ENCODE measurements around the gene KIF21B.

The KIF21B gene

DNA sequence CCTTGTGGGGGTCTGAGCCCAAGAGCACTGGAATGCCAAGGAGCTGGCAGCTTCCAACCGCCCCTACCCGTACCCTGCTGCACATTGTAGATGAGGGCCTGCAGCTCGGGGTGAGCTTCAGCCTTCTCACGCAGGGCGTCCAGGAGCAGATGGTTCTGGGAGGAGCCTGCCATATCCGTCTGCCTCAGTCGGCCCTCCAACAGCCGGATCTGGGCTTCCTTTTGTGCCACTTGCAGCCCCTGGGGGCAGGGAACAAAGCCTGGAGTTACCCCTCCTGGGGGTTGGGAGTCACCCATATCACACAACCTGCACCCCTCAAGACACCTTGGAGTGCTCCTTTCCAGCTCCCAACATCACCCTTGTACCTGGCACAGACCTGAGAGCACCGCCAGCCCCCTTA is 34.8 kb downstream of the KIF21B start:
- Mint-ChIP-seq H3K36me3 (ENCODE audit: low read depth) (peaks cover 16% of the 10 kb centered on the region), H3K9me3 (no peaks in the 10 kb centered on the region), H3K27me3 (ENCODE audit: low read depth, poor library complexity) (no peaks in the 10 kb centered on the region), H3K4me1 (peaks cover 23% of the 10 kb centered on the region), H3K27ac (peak overlapping the region; percentile 59), H3K4me3 (no peak overlapping the region)
- DNase-seq: no peak
- TF ChIP-seq, protein P1, sequence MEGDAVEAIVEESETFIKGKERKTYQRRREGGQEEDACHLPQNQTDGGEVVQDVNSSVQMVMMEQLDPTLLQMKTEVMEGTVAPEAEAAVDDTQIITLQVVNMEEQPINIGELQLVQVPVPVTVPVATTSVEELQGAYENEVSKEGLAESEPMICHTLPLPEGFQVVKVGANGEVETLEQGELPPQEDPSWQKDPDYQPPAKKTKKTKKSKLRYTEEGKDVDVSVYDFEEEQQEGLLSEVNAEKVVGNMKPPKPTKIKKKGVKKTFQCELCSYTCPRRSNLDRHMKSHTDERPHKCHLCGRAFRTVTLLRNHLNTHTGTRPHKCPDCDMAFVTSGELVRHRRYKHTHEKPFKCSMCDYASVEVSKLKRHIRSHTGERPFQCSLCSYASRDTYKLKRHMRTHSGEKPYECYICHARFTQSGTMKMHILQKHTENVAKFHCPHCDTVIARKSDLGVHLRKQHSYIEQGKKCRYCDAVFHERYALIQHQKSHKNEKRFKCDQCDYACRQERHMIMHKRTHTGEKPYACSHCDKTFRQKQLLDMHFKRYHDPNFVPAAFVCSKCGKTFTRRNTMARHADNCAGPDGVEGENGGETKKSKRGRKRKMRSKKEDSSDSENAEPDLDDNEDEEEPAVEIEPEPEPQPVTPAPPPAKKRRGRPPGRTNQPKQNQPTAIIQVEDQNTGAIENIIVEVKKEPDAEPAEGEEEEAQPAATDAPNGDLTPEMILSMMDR (IDR thresholded peaks at IDR 0.05): no peak

- Mint-ChIP-seq H3K9me3 (peaks cover 2% of the 10 kb centered on the region), H3K36me3 (ENCODE audit: low read depth) (peaks cover 20% of the 10 kb centered on the region), H3K4me3 (no peak overlapping the region), H3K27ac (no peak overlapping the region), H3K27me3 (ENCODE audit: low read depth, poor library complexity) (no peaks in the 10 kb centered on the region), H3K4me1 (peaks cover 20% of the 10 kb centered on the region)
- TF ChIP-seq, protein P1 (IDR thresholded peaks at IDR 0.05): no peak
- no peak for DNase-seq
Observed at GRCh38 chr1:200985481-200985880, 38.0 kb downstream of the KIF21B start.

DNA sequence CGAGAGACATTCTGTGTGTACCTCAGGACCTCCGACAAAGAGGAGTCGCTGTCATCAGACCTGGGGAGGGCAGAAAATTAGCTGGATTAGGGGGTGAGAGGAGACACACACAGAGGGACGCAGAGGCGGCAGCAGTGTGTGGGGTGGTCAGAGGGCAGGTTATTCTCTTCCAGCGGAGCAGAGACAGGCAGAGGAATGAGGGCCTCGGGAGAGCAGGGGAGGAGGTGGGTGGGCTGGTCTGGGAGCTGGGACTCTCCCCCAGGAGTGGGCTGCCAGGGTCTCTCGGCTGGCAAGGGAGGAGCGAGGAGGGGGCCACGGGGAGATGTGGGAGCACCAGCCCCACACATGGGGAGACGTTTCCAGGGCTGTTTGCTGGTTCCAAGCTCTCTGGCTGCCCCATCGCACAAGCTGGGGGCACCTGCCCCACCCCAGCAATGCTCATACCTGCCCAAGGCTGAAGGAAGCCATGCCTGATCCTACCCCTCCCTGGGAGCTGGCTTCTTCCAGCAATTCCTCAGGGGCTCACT is 40.4 kb downstream of the KIF21B start:
- no peaks in the 10 kb centered on the region for H3K27me3 Mint-ChIP-seq (ENCODE audit: low read depth, poor library complexity)
- peaks cover 11% of the 10 kb centered on the region for H3K9me3 Mint-ChIP-seq
- no peak for DNase-seq
- H3K4me1 Mint-ChIP-seq: peaks cover 14% of the 10 kb centered on the region
- no peak overlapping the region for H3K27ac Mint-ChIP-seq
- TF ChIP-seq, protein P1 (IDR thresholded peaks at IDR 0.05): no peak
- no peak overlapping the region for H3K4me3 Mint-ChIP-seq
- peaks cover 32% of the 10 kb centered on the region for H3K36me3 Mint-ChIP-seq (ENCODE audit: low read depth)

DNA sequence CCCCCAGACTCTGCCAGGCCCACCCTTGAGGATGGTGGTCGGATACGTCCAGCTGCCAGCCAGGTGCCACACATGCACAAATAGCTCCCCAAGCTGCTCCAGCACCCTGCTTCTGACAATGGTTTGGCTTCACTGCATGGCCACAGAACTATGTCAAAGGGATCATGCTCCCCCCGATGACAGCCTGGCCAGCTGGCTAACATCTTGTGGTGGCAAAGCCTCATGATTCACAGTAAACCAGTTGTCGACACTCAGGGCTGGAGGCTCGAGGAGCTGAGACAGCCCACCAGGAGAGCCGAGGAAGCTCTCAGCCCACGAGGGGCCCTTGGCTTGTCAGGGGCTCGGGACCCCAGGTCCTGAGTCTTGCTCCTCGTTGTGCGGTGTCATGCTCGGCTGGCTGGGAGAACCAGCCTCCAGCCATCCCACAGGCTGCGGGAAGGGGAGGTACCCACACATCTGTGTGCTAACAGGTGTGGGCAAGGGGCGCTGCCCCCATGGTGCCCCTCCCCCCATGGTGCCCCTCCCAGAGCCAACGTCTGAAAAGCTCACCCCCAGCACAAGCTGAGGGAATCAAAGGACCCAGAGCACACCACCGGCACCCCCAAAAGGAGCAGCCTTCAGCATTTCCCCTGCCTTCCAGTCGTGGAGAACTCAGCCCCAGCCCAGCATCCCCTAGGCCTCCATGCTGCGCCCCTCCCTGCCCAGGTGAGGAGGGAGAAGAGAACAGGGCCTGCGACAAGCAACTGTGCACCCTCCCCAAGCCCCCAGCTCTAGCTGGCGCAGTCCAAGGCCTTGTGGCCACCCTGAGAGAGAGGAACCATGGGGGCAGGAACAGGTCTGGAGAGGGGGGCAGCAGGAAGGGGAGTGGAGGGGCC is 41.2 kb downstream of the KIF21B start:
- no peak for DNase-seq
- peaks cover 27% of the 10 kb centered on the region for H3K36me3 Mint-ChIP-seq (ENCODE audit: low read depth)
- H3K9me3 Mint-ChIP-seq: peaks cover 11% of the 10 kb centered on the region
- no peak overlapping the region for H3K4me3 Mint-ChIP-seq
- peaks cover 14% of the 10 kb centered on the region for H3K4me1 Mint-ChIP-seq
- TF ChIP-seq, protein P1 (IDR thresholded peaks at IDR 0.05): no peak
- H3K27ac Mint-ChIP-seq: no peak overlapping the region
- H3K27me3 Mint-ChIP-seq (ENCODE audit: low read depth, poor library complexity): no peaks in the 10 kb centered on the region

- no peak for DNase-seq
- Mint-ChIP-seq H3K4me1 (peaks cover 14% of the 10 kb centered on the region), H3K9me3 (peaks cover 11% of the 10 kb centered on the region), H3K4me3 (no peak overlapping the region), H3K27me3 (ENCODE audit: low read depth, poor library complexity) (no peaks in the 10 kb centered on the region), H3K36me3 (ENCODE audit: low read depth) (peaks cover 34% of the 10 kb centered on the region), H3K27ac (no peak overlapping the region)
- TF ChIP-seq, protein P1 (IDR thresholded peaks at IDR 0.05): no peak
Observed at GRCh38 chr1:200981278-200981677, 42.2 kb downstream of the KIF21B start.
